Measurements from ENCODE around the gene CHRNB1.

Gene CHRNB1

GRCh38 chr17:7442142-7442541 lies 2.7 kb upstream of the CHRNB1 start:
- Histone ChIP-seq H3K79me2 (ENCODE audit: insufficient read depth, low read length) (peaks cover 28% of the 10 kb centered on the region; the same call in 1 of the 2 replicates), H3K4me2 (ENCODE audit: low read depth, low read length, poor library complexity, severe bottlenecking) (no peak overlapping the region), H3K9ac (ENCODE audit: low read depth, low read length, poor library complexity, severe bottlenecking) (no peak overlapping the region), H3K9me3 (ENCODE audit: insufficient read depth, low read depth, low read length) (no peaks in the 10 kb centered on the region), H3K4me3 (ENCODE audit: low read length, poor library complexity, severe bottlenecking) (no peak overlapping the region), H3K36me3 (ENCODE audit: insufficient read depth, low read length) (no peaks in the 10 kb centered on the region), H3K27me3 (ENCODE audit: insufficient read depth, low read length, poor library complexity, severe bottlenecking) (no peaks in the 10 kb centered on the region), H4K20me1 (ENCODE audit: insufficient read depth, low read length, poor library complexity, severe bottlenecking) (peaks cover 9% of the 10 kb centered on the region), H3K4me1 (ENCODE audit: insufficient read depth, low read length, poor library complexity, severe bottlenecking) (peaks cover 30% of the 10 kb centered on the region), H3K9me2 (replicated peaks; ENCODE audit: low read depth, low read length) (no peaks in the 10 kb centered on the region), H2AFZ (ENCODE audit: low read length) (no peak overlapping the region), H3F3A (ENCODE audit: low read depth) (no peaks in the 10 kb centered on the region; the same call in 1 of the 2 replicates)
- no peak for TF ChIP-seq CTCF (conservative IDR thresholded peaks at IDR 0.05; ENCODE audit: low read length)
- TF ChIP-seq EZH2phosphoT487 (IDR thresholded peaks at IDR 0.05; ENCODE audit: borderline replicate concordance), result no peak

GRCh38 chr17:7443499-7444485 lies 1.1 kb upstream of the CHRNB1 start:
- H3K27me3 ChIP-seq (ENCODE audit: insufficient read depth, low read length, poor library complexity, severe bottlenecking), result no peaks in the 10 kb centered on the region
- no peak overlapping the region for H2AFZ ChIP-seq (ENCODE audit: low read length)
- H3K4me2 ChIP-seq (ENCODE audit: low read depth, low read length, poor library complexity, severe bottlenecking), result peak overlapping the region; percentile 69
- TF ChIP-seq CTCF (conservative IDR thresholded peaks at IDR 0.05; ENCODE audit: low read length) (no peak), EZH2phosphoT487 (IDR thresholded peaks at IDR 0.05; ENCODE audit: borderline replicate concordance) (no peak)
- peak overlapping the region; percentile 60 for H3K9ac ChIP-seq (ENCODE audit: low read depth, low read length, poor library complexity, severe bottlenecking)
- peaks cover 17% of the 10 kb centered on the region for H3K4me1 ChIP-seq (ENCODE audit: insufficient read depth, low read length, poor library complexity, severe bottlenecking)
- no peaks in the 10 kb centered on the region for H3K36me3 ChIP-seq (ENCODE audit: insufficient read depth, low read length)
- H3K9me2 ChIP-seq (replicated peaks; ENCODE audit: low read depth, low read length), result no peaks in the 10 kb centered on the region
- no peaks in the 10 kb centered on the region for H4K20me1 ChIP-seq (ENCODE audit: insufficient read depth, low read length, poor library complexity, severe bottlenecking)
- no peaks in the 10 kb centered on the region for H3K9me3 ChIP-seq (ENCODE audit: insufficient read depth, low read depth, low read length)
- H3K4me3 ChIP-seq (ENCODE audit: low read length, poor library complexity, severe bottlenecking), result no peak overlapping the region
- H3F3A ChIP-seq (ENCODE audit: low read depth), result no peaks in the 10 kb centered on the region
- H3K79me2 ChIP-seq (ENCODE audit: insufficient read depth, low read length), result peaks cover 12% of the 10 kb centered on the region; the same call in 1 of the 2 replicates

- Histone ChIP-seq H3F3A (ENCODE audit: low read depth) (no peaks in the 10 kb centered on the region), H3K4me2 (ENCODE audit: low read depth, low read length, poor library complexity, severe bottlenecking) (peak overlapping the region; percentile 69), H3K9ac (ENCODE audit: low read depth, low read length, poor library complexity, severe bottlenecking) (peak overlapping the region; percentile 60), H4K20me1 (ENCODE audit: insufficient read depth, low read length, poor library complexity, severe bottlenecking) (no peaks in the 10 kb centered on the region), H3K79me2 (ENCODE audit: insufficient read depth, low read length) (no peaks in the 10 kb centered on the region), H3K9me2 (replicated peaks; ENCODE audit: low read depth, low read length) (no peaks in the 10 kb centered on the region), H2AFZ (ENCODE audit: low read length) (peak overlapping the region; percentile 86), H3K27me3 (ENCODE audit: insufficient read depth, low read length, poor library complexity, severe bottlenecking) (no peaks in the 10 kb centered on the region), H3K36me3 (ENCODE audit: insufficient read depth, low read length) (no peaks in the 10 kb centered on the region), H3K4me3 (ENCODE audit: low read length, poor library complexity, severe bottlenecking) (peak overlapping the region; percentile 73), H3K4me1 (ENCODE audit: insufficient read depth, low read length, poor library complexity, severe bottlenecking) (peaks cover 8% of the 10 kb centered on the region), H3K9me3 (ENCODE audit: insufficient read depth, low read depth, low read length) (no peaks in the 10 kb centered on the region)
- TF ChIP-seq CTCF (conservative IDR thresholded peaks at IDR 0.05; ENCODE audit: low read length), result no peak
- no peak for TF ChIP-seq EZH2phosphoT487 (IDR thresholded peaks at IDR 0.05; ENCODE audit: borderline replicate concordance)
Measured at GRCh38 chr17:7445619-7445968, 733 bp downstream of the CHRNB1 start.
